ENCODE measurements around the gene NID1.
A peak's percentile ranks its signal among the peaks of the same experiment; 100 is the strongest.
"Not testable (repeated sequence)": the region's sequence is repeated elsewhere in the genome, so short reads cannot be mapped to it uniquely, and the experiment has no call there.

The NID1 gene

GRCh38 chr1:235999259-235999925 lies 65.5 kb downstream of the NID1 start:
- DNase-seq (ENCODE audit: low read depth in 3 of 3): peak; percentile 45 to 58 (median 52)

GRCh38 chr1:235998812-235999211 lies 66.1 kb downstream of the NID1 start:
- DNase-seq (ENCODE audit: low read depth in 3 of 3): no peak

GRCh38 chr1:235997931-235998330 lies 67.0 kb downstream of the NID1 start:
- no peak for DNase-seq (ENCODE audit: low read depth in 3 of 3)

DNA sequence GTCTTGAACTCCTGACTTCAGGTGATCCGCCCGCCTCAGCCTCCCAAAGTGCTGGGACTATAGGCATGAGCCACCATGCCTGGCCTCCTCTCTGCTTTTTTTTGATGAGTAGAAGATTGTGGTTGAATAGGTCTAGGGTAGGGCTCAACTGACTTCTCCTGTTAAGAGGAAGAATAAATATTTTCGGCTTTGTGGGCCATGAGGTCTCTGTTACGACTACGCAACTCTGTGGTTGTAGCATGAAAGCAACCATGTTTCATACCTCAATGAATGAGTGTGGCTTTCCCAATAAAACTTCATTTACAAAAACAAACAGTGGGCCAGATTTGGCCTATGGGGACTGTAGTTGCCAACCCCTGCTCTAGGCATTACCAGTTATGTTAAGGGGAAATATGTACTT lies 67.8 kb downstream of the NID1 start:
- no peak for DNase-seq (ENCODE audit: low read depth in 3 of 3)

DNA sequence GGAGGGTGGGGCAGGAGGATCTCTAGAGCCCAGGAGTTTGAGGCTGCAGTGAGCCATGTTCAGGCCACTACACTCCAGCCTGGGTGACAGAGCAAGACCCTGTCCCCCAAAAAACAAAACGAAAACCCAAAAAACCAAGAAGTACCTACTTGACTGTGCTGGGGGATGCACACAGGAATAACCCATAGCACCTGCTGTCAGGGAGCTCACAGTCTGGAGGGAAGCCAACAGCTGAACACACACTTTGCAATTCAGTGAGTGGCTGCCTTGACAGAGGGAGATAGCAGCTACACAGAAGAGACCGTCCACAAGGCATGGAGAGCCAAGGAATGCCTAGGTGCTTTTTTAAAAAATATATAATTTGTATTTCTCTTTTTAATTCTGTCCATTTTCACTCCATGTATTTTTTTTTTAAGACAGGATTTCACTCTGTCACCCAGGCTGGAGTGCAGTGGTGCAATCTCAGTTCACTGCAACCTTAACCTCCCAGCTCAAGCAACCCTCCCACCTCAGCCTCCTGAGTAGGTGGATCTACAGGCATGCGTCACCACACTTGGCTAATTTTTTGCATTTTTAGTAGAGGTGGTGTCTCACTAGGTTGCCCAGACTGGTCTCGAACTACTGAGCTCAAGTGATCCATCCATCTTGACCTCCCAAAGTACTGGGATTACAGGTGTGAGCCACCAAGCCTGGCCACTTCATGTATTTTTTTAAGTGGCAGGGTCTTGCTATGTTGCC lies 68.7 kb downstream of the NID1 start:
- no peak for DNase-seq (ENCODE audit: low read depth in 3 of 3)

DNA sequence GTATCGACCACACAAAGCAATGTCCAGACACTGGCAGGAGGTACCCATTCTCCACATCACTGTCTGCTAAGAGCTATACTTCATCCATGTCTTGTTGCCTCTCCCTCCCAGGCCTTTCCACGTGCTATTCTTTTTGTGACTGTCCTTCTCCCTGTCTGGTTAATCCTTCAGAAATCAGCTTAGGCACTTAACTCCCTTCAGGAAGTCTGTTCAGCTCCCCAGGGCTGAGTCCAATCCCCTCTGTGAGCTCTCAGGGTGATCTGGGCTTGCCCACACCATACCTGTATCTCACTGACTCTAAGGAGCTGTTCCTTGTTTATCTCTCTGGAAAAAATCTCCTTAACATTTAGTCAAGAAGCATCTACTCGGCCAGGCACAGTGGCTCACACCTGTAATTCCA lies 69.4 kb downstream of the NID1 start:
- DNase-seq (ENCODE audit: low read depth in 3 of 3): no peak

DNA sequence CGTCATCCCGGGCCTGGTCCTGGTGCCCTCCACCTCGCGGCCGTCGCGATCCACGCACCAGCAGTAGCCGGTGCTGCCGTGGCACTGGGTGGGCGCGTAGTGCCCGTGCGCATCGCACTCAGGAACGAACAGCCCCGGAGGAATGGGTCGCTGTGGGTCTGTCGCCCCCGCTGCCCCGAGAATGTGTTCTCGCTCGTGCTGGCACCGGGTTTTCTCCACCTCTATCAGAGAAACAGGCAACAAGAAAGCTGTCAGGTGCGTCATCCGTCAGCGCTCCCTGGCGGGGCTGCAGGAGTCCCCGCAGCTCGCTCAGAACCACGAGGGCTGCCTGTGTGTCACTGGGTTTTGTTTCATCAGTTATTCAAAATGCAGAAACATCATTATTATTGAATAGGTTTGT lies 71.2 kb downstream of the NID1 start:
- DNase-seq (ENCODE audit: low read depth in 3 of 3): no peak

- DNase-seq (ENCODE audit: low read depth in 3 of 3): no peak
These were observed 72.0 kb downstream of the NID1 start for GRCh38 chr1:235992868-235993267.

GRCh38 chr1:235992346-235992745 lies 72.5 kb downstream of the NID1 start:
- no peak for DNase-seq (ENCODE audit: low read depth in 3 of 3)

GRCh38 chr1:235990330-235990795 lies 74.5 kb downstream of the NID1 start:
- DNase-seq (ENCODE audit: low read depth in 3 of 3): no peak

DNA sequence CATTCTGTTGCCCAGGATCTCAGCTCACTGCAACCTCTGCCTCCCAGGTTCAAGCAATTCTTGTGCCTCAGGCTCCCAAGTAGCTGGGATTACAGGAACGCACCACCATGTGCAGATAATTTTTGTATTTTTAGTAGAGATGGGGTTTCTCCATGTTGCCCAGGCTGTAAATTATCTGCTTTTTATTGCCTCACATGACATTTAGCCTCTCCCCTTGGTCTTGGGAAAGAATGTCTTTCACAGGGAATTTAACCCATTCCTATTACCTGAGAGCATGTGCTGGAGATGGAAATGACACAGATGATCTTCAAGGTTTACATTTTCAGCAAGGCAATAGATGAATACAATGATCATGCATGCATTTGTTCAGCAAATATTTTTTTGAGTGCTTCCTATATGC lies 75.8 kb downstream of the NID1 start:
- DNase-seq (ENCODE audit: low read depth in 3 of 3): no peak

DNA sequence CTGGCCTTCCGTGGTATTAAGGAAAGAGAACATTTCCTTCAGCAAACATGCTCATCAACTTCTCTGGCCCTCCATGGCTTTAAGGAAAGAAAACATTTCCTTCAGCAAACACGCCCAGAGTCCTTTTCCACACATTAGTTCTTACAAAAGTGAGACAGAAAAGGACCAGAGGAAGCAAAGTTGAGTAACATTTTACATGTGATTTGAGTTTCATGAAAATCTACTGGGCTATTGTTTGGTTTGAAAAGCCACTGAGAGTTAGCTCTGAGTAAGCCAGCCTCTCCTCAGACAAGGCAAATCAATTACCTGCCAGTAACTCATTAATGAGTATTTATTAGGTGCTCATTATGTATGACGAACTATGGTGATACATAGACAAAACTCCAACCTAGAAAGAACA lies 78.0 kb downstream of the NID1 start:
- DNase-seq (ENCODE audit: low read depth in 3 of 3): no peak

DNA sequence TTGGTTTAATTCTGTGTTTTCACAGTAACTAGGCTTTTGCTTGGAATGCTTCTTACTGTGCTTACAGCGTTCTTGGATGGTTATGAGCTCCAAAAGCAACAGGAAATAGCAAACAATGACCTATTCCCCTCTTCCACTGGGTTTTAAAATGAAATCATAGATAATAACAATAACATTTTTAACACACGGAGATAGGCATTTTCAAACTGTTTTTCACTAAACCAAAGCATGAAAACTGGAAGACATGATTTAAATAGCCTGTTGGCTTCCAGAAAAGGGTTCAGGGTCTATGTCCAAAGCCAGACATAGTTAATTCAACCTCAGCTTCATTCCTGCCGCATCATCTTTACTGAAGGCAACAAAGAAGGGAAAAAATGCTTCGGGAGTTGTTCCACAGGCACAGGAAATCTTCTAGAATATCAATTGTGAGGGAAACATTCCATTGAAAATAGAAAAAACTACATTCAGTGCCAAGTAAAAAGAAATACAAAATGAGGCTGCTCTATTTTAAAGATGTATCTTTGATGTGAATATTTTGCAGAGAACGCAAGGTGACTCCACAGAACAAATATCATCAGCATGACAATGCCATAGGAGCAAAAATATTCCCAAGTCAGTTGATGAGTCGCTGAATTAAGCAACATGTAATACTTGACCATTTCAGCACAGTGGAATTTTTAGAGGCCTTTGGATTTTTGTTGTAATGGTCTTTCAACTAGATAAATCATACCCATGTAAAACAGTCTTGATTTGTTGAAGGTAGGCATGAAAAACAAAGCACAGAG lies 80.7 kb downstream of the NID1 start:
- no peak for DNase-seq (ENCODE audit: low read depth in 3 of 3)

DNA sequence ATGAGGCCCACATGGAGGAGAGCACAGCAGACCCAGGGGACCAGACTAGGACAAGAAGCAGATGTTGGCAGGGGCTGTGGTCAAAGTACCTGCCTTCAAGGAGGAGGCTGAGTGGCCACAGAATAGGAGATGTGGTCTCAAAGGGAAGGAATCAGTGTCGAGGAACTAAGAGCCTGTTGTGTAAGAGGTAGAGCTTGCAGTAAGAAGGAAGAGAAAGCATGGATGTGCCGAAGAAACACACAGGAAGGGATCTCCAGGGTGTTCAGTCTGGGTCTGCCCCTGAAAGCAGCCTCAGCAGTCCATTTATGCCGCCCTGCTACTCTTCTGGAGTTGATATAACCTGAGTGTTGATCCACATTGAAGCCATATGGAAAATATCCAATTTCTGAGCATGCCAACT lies 83.9 kb downstream of the NID1 start:
- no peak for DNase-seq (ENCODE audit: low read depth in 3 of 3)

GRCh38 chr1:235979716-235980333 lies 85.1 kb downstream of the NID1 start:
- DNase-seq (ENCODE audit: low read depth in 3 of 3): no peak

DNA sequence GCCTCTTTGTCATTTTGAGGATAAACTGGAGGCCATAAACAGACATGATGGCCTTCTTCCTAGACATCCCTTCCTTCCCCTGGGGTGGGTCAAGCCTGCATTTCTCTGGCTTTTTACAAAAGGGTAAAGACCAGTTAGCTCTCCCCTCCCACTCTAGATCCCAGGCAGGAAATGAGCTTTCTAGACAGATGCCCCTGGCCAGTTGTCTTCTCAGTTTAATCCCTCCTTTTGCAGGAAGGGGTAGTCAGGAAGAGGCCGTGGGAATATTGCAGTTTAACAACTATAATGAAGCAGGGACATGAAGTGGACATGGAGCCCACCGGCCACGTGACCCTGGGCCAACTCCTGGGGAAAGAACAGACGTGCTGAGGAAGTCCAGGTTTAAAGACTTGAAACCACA lies 85.7 kb downstream of the NID1 start:
- no peak for DNase-seq (ENCODE audit: low read depth in 3 of 3)

DNA sequence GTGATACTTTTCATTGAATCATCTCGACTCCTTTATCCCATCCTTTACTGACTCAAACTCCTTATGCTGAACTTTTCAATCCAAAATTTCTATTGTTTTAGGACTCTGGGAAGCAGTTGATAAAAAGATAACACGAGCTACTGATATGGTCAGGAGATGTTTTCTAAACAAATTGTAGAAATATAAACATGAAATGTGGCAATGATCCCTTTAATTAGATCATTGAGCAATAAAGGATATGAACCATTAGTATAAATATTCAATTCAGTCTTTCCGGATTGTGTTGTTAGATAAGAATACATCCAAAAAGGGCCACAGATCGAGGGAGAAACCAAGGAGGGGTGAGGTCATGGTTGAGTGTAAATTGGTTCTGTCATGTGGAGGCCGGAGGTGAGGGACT lies 88.4 kb downstream of the NID1 start:
- no peak for DNase-seq (ENCODE audit: low read depth in 3 of 3)

GRCh38 chr1:235974616-235975015 lies 90.3 kb downstream of the NID1 start:
- no peak for DNase-seq (ENCODE audit: low read depth in 3 of 3)

DNA sequence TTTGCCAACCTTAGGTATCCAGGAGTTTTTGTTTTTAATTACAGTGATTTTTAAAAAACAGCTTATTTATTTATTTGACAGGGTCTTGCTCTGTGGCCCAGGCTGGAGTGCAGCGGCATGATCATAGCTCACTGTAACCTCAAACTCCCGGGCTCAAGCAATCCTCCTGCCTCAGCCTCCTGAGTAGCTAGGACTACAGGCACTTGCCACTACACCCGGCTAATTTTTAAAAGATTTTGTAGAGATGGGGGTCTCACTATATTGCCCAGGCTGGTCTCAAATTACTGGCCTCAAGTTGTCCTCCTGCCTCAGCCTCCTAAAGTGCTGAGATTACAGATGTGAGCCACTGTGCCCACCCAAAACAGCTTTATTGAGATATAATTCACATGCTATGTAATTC lies 92.2 kb downstream of the NID1 start:
- DNase-seq (ENCODE audit: low read depth in 3 of 3): not testable (repeated sequence)

GRCh38 chr1:235972311-235972689 lies 92.6 kb downstream of the NID1 start:
- DNase-seq (ENCODE audit: low read depth in 3 of 3): no peak

DNA sequence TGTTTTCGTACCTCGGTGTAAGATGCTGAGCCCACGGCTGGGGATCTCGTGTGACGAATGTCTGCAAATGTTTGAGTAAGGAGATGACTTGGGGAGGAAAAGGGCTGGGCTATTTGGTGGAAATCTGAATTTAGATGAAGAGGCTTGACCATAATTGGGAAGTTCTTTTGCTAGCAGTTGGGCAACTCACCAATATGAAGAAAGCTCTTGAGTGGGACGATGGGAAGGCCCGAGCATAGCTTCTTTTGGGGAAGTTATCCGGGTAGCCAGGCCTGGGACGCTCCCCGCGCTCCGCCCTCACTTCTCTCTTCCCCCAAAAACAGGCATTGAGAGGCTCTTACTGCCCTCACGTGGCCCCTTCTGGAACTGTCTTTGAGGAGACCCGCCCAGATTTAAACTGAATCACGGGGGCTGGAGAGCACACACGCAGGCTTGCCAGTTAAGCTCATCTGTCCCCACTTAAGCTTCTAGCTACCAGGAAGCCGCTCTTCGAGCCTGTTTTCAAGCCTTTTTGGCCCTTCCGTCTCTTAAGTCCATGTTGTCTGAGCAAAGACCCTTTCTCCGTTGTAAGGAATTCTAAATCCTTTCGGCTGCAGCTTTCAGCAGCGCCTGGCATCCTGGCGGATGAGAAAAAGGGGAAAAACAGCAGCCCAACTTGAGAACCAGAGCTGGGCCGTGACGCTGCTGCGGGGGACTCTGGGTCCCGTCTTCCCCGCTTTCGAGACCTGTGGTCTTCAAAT lies 93.1 kb downstream of the NID1 start:
- DNase-seq (ENCODE audit: low read depth in 3 of 3): peak; percentile 68 to 83 (median 80)

DNA sequence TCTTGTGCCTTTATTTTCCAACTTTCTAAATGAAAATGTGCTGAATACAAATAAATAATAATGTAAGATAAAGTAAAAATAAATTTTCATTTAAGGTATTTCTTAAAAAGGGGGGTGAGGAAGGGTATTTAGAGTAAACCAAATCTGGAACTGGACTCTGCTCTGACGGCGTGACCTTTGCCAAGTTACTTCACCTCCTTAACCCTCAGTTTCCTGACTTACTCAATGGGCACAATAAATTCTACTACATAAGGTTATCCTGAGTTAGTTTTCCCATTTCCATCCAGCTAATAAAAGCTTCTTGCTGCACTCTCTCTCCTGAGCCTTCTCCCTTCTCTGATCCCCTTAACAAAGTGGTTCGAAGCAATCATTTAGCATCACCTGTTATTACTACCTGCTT lies 93.9 kb downstream of the NID1 start:
- DNase-seq (ENCODE audit: low read depth in 3 of 3): no peak
